NT2/D1 (cell line): ENCODE data around the gene COX4I1.

ENCODE experiments used
- SUZ12 ChIP-seq: IDR thresholded peaks from 2 replicates; pipeline ENCODE4 v1.6.1; 2011; ENCODE audit not compliant: insufficient read length, insufficient read depth; ENCODE audit errors: extremely low read depth
- YY1 ChIP-seq: IDR thresholded peaks from 2 replicates; pipeline ENCODE4 v1.6.1; 2011; ENCODE audit not compliant: insufficient read length, insufficient read depth
- ZNF274 ChIP-seq: IDR thresholded peaks from 2 replicates; pipeline ENCODE4 v1.6.1; 2011; ENCODE audit warnings: mild to moderate bottlenecking, low read depth, low read length

- TF ChIP-seq ZNF274 (no peak), YY1 (no peak), SUZ12 (no peak)
Measured at GRCh38 chr16:85781156-85781555, 18.3 kb upstream of the COX4I1 start.
